Tibial nerve (tissue), 4 donors: ENCODE measurements around the gene ITGA1. TPM values are rescaled to one million over a fixed set of nuclear protein-coding genes. Genes with fewer than 3 reads are reported as not detected.

ENCODE experiments used
- small RNA-seq: library from RNA; depleted of rRNA; stranded (forward); fragments of <200 nt; gene quantifications from one replicate; pipeline ENCODE3, GENCODE V24; 2016
- total RNA-seq, 4 donors: library from RNA; depleted of rRNA; stranded (reverse); fragments of >200 nt; gene quantifications; one replicate each; pipeline ENCODE4 v1.1.0, GENCODE V29; 2016

The ITGA1 gene
- total RNA-seq, 4 donors from 2014 or later = 26.8 to 62.5 (median 27.7) TPM

Small RNA genes within 50 kb of the gene (small RNA-seq; reads per million reads assigned to genes)
- not detected for gene B3GNTL1P1

Other genes starting within 250 kb of the ITGA1 start
- gene PELO, start within 50 bp of the ITGA1 start, total RNA-seq = 10 to 100 TPM in 3 of 4 donors, 1 to 10 TPM in 1; 8.4 to 17.8 (median 16.6) TPM
- 1 to 10 TPM; 3.7 to 6.1 (median 5.4) TPM for gene ITGA2, start 201.4 kb downstream of the ITGA1 start, total RNA-seq